Mesenchymal stem cell (in vitro differentiated cells and primary cell): ENCODE data around the gene MYOZ1.

ENCODE experiments used
- DNase-seq: peaks from one replicate; pipeline ENCODE4 v3.0.0-alpha.2; 2013
- H2AFZ ChIP-seq: one replicate; pipeline ENCODE4 v1.6.1; 2013; ENCODE audit warnings: low read depth, mild to moderate bottlenecking, control low read depth, inconsistent platforms, low read length, moderate library complexity
- H2AK5ac ChIP-seq: 2 replicates; pipeline ENCODE4 v1.6.1; 2013; ENCODE audit warnings: low read length, moderate library complexity, mild to moderate bottlenecking, inconsistent platforms; ENCODE audit not compliant: severe bottlenecking
- H2BK120ac ChIP-seq: one replicate; pipeline ENCODE4 v1.6.1; 2013; ENCODE audit warnings: low read depth, mild to moderate bottlenecking, inconsistent platforms, low read length, moderate library complexity
- H2BK12ac ChIP-seq, 2 experiments: one replicate each; pipeline ENCODE4 v1.6.1; 2013; ENCODE audit warnings: inconsistent platforms in 2 of 2, low read length in 2 of 2, mild to moderate bottlenecking in 2 of 2, moderate library complexity in 2 of 2, control low read depth in 1 of 2
- H2BK15ac ChIP-seq: one replicate; pipeline ENCODE4 v1.6.1; 2013; ENCODE audit warnings: mild to moderate bottlenecking, low read depth, inconsistent platforms; ENCODE audit not compliant: poor library complexity, severe bottlenecking
- H2BK5ac ChIP-seq: 2 replicates; pipeline ENCODE4 v1.6.1; 2013; ENCODE audit warnings: low read depth, mild to moderate bottlenecking, low read length, control low read depth, inconsistent platforms; ENCODE audit not compliant: poor library complexity, severe bottlenecking
- H3K14ac ChIP-seq, 2 experiments: one replicate each; pipeline ENCODE4 v1.6.1; 2013; ENCODE audit warnings: inconsistent platforms in 2 of 2, low read length in 2 of 2, control low read depth in 1 of 2, mild to moderate bottlenecking in 1 of 2, moderate library complexity in 1 of 2
- H3K18ac ChIP-seq, 2 experiments: one replicate each; pipeline ENCODE4 v1.6.1; 2013; ENCODE audit warnings: inconsistent platforms in 2 of 2, low read length in 2 of 2, control low read depth in 1 of 2, low read depth in 1 of 2, mild to moderate bottlenecking in 1 of 2
- H3K23ac ChIP-seq, 2 experiments: one replicate each; pipeline ENCODE4 v1.6.1; 2013; ENCODE audit warnings: inconsistent platforms in 2 of 2, low read length in 2 of 2, mild to moderate bottlenecking in 2 of 2, moderate library complexity in 2 of 2, control low read depth in 1 of 2
- H3K27ac ChIP-seq: 2 replicates; pipeline ENCODE4 v1.5.1; 2013; ENCODE audit warnings: mild to moderate bottlenecking, moderate library complexity, low read length, control low read depth, inconsistent platforms; ENCODE audit not compliant: poor library complexity, severe bottlenecking
- H3K27me3 ChIP-seq, 2 experiments: 2 replicates each; pipeline versions ENCODE4 v1.6.1 to v1.7.0; 2013; ENCODE audit warnings: low read length in 2 of 2, mild to moderate bottlenecking in 2 of 2, moderate library complexity in 2 of 2, control low read depth in 1 of 2, inconsistent platforms in 1 of 2; ENCODE audit not compliant: control insufficient read depth in 1 of 2, insufficient read depth in 1 of 2
- H3K36me3 ChIP-seq, 2 experiments: 2 replicates each; pipeline versions ENCODE4 v1.6.1 to v1.7.0; 2013; ENCODE audit warnings: low read length in 2 of 2, control low read depth in 1 of 2, inconsistent platforms in 1 of 2, low read depth in 1 of 2, mild to moderate bottlenecking in 1 of 2; ENCODE audit not compliant: insufficient read depth in 2 of 2, control insufficient read depth in 1 of 2
- H3K4ac ChIP-seq, 2 experiments: one replicate each; pipeline ENCODE4 v1.6.1; 2013; ENCODE audit warnings: inconsistent platforms in 2 of 2, low read length in 2 of 2, mild to moderate bottlenecking in 2 of 2, moderate library complexity in 2 of 2, control low read depth in 1 of 2, low read depth in 1 of 2
- H3K4me1 ChIP-seq: 2 replicates; pipeline ENCODE4 v1.6.1; 2013; ENCODE audit warnings: low read depth, low read length, control low read depth; ENCODE audit not compliant: control insufficient read depth, insufficient read depth
- H3K4me2 ChIP-seq: 2 replicates; pipeline ENCODE4 v1.6.1; 2013; ENCODE audit warnings: low read length, mild to moderate bottlenecking, inconsistent platforms; ENCODE audit not compliant: poor library complexity, severe bottlenecking
- H3K4me3 ChIP-seq, 2 experiments: 2 replicates each; pipeline versions ENCODE4 v1.5.1 to v1.7.0; 2013; ENCODE audit warnings: low read length in 2 of 2, mild to moderate bottlenecking in 2 of 2, control low read depth in 1 of 2, low read depth in 1 of 2; ENCODE audit not compliant: insufficient read depth in 1 of 2
- H3K79me1 ChIP-seq: replicated peaks from 2 replicates; pipeline ENCODE4 v1.6.1; 2013; ENCODE audit warnings: mild to moderate bottlenecking, control low read depth, low read length, inconsistent platforms; ENCODE audit not compliant: poor library complexity, severe bottlenecking
- H3K9ac ChIP-seq: 2 replicates; pipeline ENCODE4 v1.7.0; 2013; ENCODE audit warnings: mild to moderate bottlenecking, low read length, moderate library complexity
- H3K9me3 ChIP-seq: 2 replicates; pipeline ENCODE4 v1.7.0; 2013; ENCODE audit warnings: mild to moderate bottlenecking, low read length; ENCODE audit not compliant: control insufficient read depth
- H4K8ac ChIP-seq: one replicate; pipeline ENCODE4 v1.6.1; 2013; ENCODE audit warnings: inconsistent platforms, mild to moderate bottlenecking, low read length, moderate library complexity
- H4K91ac ChIP-seq: one replicate; pipeline ENCODE4 v1.6.1; 2013; ENCODE audit warnings: mild to moderate bottlenecking, low read length, inconsistent platforms
- WGBS: methylation state at CpG from one replicate; pipeline ENCODE4 v1.1.7; 2013; ENCODE audit warnings: mixed read lengths; 5-methylcytosine and 5-hydroxymethylcytosine counted together

Gene MYOZ1

GRCh38 chr10:73655257-73655989 is 14.1 kb upstream of the MYOZ1 start:
- Histone ChIP-seq H4K8ac (no peak overlapping the region), H3K79me1 (no peaks in the 10 kb centered on the region), H2AK5ac (no peak overlapping the region), H2BK12ac (peak overlapping the region in 1 of 2 experiments; percentile 61), H3K27ac (no peak overlapping the region), H3K23ac (no peak overlapping the region), H2BK5ac (no peak overlapping the region), H3K4ac (no peak overlapping the region), H3K4me3 (no peak overlapping the region), H3K18ac (no peak overlapping the region), H2BK120ac (no peak overlapping the region), H3K4me2 (no peak overlapping the region), H3K14ac (no peak overlapping the region), H3K9me3 (no peaks in the 10 kb centered on the region), H3K4me1 (peaks cover 1% of the 10 kb centered on the region), H3K36me3 (no peaks in the 10 kb centered on the region), H2BK15ac (no peak overlapping the region), H4K91ac (no peak overlapping the region), H2AFZ (no peak overlapping the region), H3K9ac (no peak overlapping the region), H3K27me3 (peaks cover 0 to 12% of the 10 kb centered on the region in 2 experiments)
- DNase-seq, result no peak
- 94% methylated on average over 12 of the region's 12 CpGs for WGBS

- Histone ChIP-seq H2BK12ac (peak overlapping the region in 1 of 2 experiments; percentile 66), H4K91ac (no peak overlapping the region), H3K18ac (no peak overlapping the region), H2BK5ac (no peak overlapping the region), H3K23ac (no peak overlapping the region), H3K4ac (no peak overlapping the region), H3K27me3 (peaks cover 0 to 12% of the 10 kb centered on the region in 2 experiments), H3K79me1 (no peaks in the 10 kb centered on the region), H2BK120ac (no peak overlapping the region), H4K8ac (no peak overlapping the region), H3K14ac (no peak overlapping the region), H3K4me3 (no peak overlapping the region), H2AK5ac (no peak overlapping the region), H2BK15ac (no peak overlapping the region), H3K36me3 (no peaks in the 10 kb centered on the region), H3K9ac (no peak overlapping the region), H3K9me3 (no peaks in the 10 kb centered on the region), H2AFZ (no peak overlapping the region), H3K27ac (no peak overlapping the region), H3K4me1 (peaks cover 1% of the 10 kb centered on the region), H3K4me2 (no peak overlapping the region)
- DNase-seq, result peak; percentile 40
- 46% methylated on average over 3 of the region's 3 CpGs for WGBS
Measured at GRCh38 chr10:73653701-73654100, 12.4 kb upstream of the MYOZ1 start.

GRCh38 chr10:73653195-73653594 is 11.9 kb upstream of the MYOZ1 start:
- H3K27ac ChIP-seq, result no peak overlapping the region
- H3K27me3 ChIP-seq, result peaks cover 0 to 12% of the 10 kb centered on the region in 2 experiments
- H3K4me1 ChIP-seq, result peaks cover 4% of the 10 kb centered on the region
- no peaks in the 10 kb centered on the region for H3K9me3 ChIP-seq
- no peak overlapping the region for H3K4ac ChIP-seq
- 87% methylated on average over 11 of the region's 11 CpGs for WGBS
- no peak overlapping the region for H3K14ac ChIP-seq
- no peak overlapping the region for H2BK120ac ChIP-seq
- no peak overlapping the region for H2AFZ ChIP-seq
- no peak overlapping the region for H2AK5ac ChIP-seq
- no peak overlapping the region for H3K4me2 ChIP-seq
- no peak overlapping the region for H3K9ac ChIP-seq
- no peak overlapping the region for H2BK15ac ChIP-seq
- H4K91ac ChIP-seq, result peak overlapping the region; percentile 13
- no peak overlapping the region for H4K8ac ChIP-seq
- no peak overlapping the region for H3K18ac ChIP-seq
- no peak overlapping the region for H3K4me3 ChIP-seq
- H3K36me3 ChIP-seq, result no peaks in the 10 kb centered on the region
- H2BK12ac ChIP-seq, result peak overlapping the region in 1 of 2 experiments; percentile 37
- no peak overlapping the region for H3K23ac ChIP-seq
- no peak for DNase-seq
- no peak overlapping the region for H2BK5ac ChIP-seq
- no peaks in the 10 kb centered on the region for H3K79me1 ChIP-seq

- H3K27me3 ChIP-seq, result peaks cover 0 to 12% of the 10 kb centered on the region in 2 experiments
- peak overlapping the region; percentile 77 for H4K8ac ChIP-seq
- H3K14ac ChIP-seq, result no peak overlapping the region
- H4K91ac ChIP-seq, result peak overlapping the region; percentile 76
- no peak overlapping the region for H3K4me2 ChIP-seq
- H3K4me1 ChIP-seq, result peaks cover 12% of the 10 kb centered on the region
- H3K4me3 ChIP-seq, result no peak overlapping the region
- H3K27ac ChIP-seq, result no peak overlapping the region
- no peak overlapping the region for H2BK5ac ChIP-seq
- peak overlapping the region; percentile 6 to 51 for H3K4ac ChIP-seq
- H2AK5ac ChIP-seq, result no peak overlapping the region
- H2AFZ ChIP-seq, result no peak overlapping the region
- peak; percentile 96 for DNase-seq
- no peak overlapping the region for H3K23ac ChIP-seq
- no peaks in the 10 kb centered on the region for H3K36me3 ChIP-seq
- no peak overlapping the region for H3K9ac ChIP-seq
- H3K9me3 ChIP-seq, result no peaks in the 10 kb centered on the region
- peak overlapping the region; percentile 4 for H2BK120ac ChIP-seq
- no peaks in the 10 kb centered on the region for H3K79me1 ChIP-seq
- H2BK15ac ChIP-seq, result no peak overlapping the region
- peak overlapping the region; percentile 33 to 83 for H2BK12ac ChIP-seq
- peak overlapping the region in 1 of 2 experiments; percentile 52 for H3K18ac ChIP-seq
- WGBS, result 69% methylated on average over 5 of the region's 5 CpGs
Measured at GRCh38 chr10:73650537-73651331, 9.5 kb upstream of the MYOZ1 start.
